Fibroblast of lung (primary cell): ENCODE measurements around the gene ADAMTS17. TPM values are rescaled to one million over a fixed set of nuclear protein-coding genes. Genes with fewer than 3 reads are reported as not detected.

ENCODE experiments used
- DNase-seq, 2 donors: peaks; one replicate each; pipeline versions ENCODE4 v3.0.0 to v3.0.0-alpha.2; 2010; ENCODE audit warnings: low read depth in 2 of 2
- H2AFZ ChIP-seq: 2 replicates; pipeline ENCODE4 v1.5.1; 2012; ENCODE audit warnings: low read length, control low read depth, inconsistent platforms
- H3K27ac ChIP-seq: 2 replicates; pipeline ENCODE4 v1.5.1; 2011; ENCODE audit warnings: low read length, control low read depth; ENCODE audit not compliant: insufficient read depth
- H3K27me3 ChIP-seq: 2 replicates; pipeline ENCODE4 v1.5.1; 2011; ENCODE audit warnings: mild to moderate bottlenecking, low read length; ENCODE audit not compliant: control insufficient read depth, insufficient read depth
- H3K36me3 ChIP-seq: 2 replicates; pipeline ENCODE4 v1.5.1; 2011; ENCODE audit warnings: low read length; ENCODE audit not compliant: control insufficient read depth, insufficient read depth
- H3K4me1 ChIP-seq: 2 replicates; pipeline ENCODE4 v1.5.1; 2011; ENCODE audit warnings: low read length; ENCODE audit not compliant: control insufficient read depth, insufficient read depth; ENCODE audit errors: extremely low read depth
- H3K4me2 ChIP-seq: 2 replicates; pipeline ENCODE4 v1.5.1; 2011; ENCODE audit warnings: low read length, control low read depth; ENCODE audit not compliant: insufficient read depth; ENCODE audit errors: extremely low read depth
- H3K4me3 ChIP-seq, 4 experiments: fragments of 200-600 bp in 1 of 4; sonication (generic) in 1 of 4; replicated peaks in 1 of 4; 2 replicates each; pipeline ENCODE4 v1.5.1; 2011 to 2016; ENCODE audit warnings: low read length in 4 of 4, low read depth in 3 of 4, mild to moderate bottlenecking in 3 of 4, control low read depth in 2 of 4, inconsistent platforms in 1 of 4, mixed read lengths in 1 of 4; ENCODE audit not compliant: insufficient read depth in 1 of 4; ENCODE audit errors: control extremely low read depth in 1 of 4
- H3K79me2 ChIP-seq: 2 replicates; pipeline ENCODE4 v1.5.1; 2012; ENCODE audit warnings: mild to moderate bottlenecking, low read length, inconsistent platforms; ENCODE audit not compliant: control insufficient read depth, insufficient read depth
- H3K9ac ChIP-seq: 2 replicates; pipeline ENCODE4 v1.5.1; 2011; ENCODE audit warnings: mild to moderate bottlenecking, low read length, control low read depth; ENCODE audit not compliant: insufficient read depth
- H3K9me3 ChIP-seq: 2 replicates; pipeline ENCODE4 v1.5.1; 2012; ENCODE audit warnings: low read depth, low read length; ENCODE audit not compliant: control insufficient read depth, insufficient read depth
- H4K20me1 ChIP-seq: 2 replicates; pipeline ENCODE4 v1.5.1; 2011; ENCODE audit warnings: low read length; ENCODE audit not compliant: control insufficient read depth, insufficient read depth; ENCODE audit errors: extremely low read depth
- EZH2 ChIP-seq: IDR thresholded peaks from 2 replicates; pipeline ENCODE4 v1.5.1; 2012; ENCODE audit warnings: low read length, control low read depth, mild to moderate bottlenecking; ENCODE audit errors: missing control alignments
- polyA plus RNA-seq, 2 donors: library from polyadenylated mRNA; depleted of rRNA in 1 of 2; stranded (reverse) in 1 of 2; unstranded in 1 of 2; fragments of >200 nt; gene quantifications; 2 replicates each; pipeline ENCODE4 v1.2.1, GENCODE V29; 2011 to 2012; ENCODE audit warnings: missing spikeins in 1 of 2
- total RNA-seq: library from RNA; depleted of rRNA; stranded (reverse); fragments of >200 nt; gene quantifications from 2 replicates; pipeline ENCODE4 v1.2.1, GENCODE V29; 2014
- TF ChIP-seq, protein P1 (sequence below), 2 donors: IDR thresholded peaks in 1 of 2; conservative IDR thresholded peaks in 1 of 2; 1 replicate in 1 of 2; 2 replicates in 1 of 2; pipeline ENCODE4 v1.5.1; 2011 to 2012; ENCODE audit warnings: low read length in 2 of 2, control low read depth in 1 of 2, inconsistent platforms in 1 of 2, low read depth in 1 of 2, mild to moderate bottlenecking in 1 of 2

Gene ADAMTS17
- total and polyA plus RNA-seq, 2 donors (not counting 1 experiment from before 2014, with no cell fraction given): 0.09 to 0.17 TPM

DNA sequence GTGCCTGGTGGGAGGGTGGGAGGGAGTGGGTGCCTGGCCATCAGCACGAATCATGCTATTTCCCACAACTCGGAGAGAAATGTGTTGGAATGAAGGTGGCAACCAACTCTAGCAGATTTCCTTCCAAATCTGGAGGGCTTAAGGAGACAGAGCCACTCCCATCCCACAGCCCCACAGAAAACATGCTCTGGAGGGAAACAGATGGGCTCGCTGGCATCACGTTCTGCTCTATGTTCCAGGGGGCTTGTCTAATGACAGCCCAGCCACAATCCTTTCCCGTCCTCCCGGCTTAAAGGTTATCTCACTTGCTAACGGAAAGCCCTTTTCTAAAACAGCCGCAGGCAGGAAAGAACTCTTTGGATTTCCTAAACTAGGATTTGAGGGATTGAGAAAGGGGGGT lies 65.3 kb downstream of the ADAMTS17 start:
- DNase-seq: no peak
- no peak overlapping the region for H3K4me3 ChIP-seq
- no peaks in the 10 kb centered on the region for H3K36me3 ChIP-seq
- H3K4me1 ChIP-seq: no peaks in the 10 kb centered on the region
- H4K20me1 ChIP-seq: no peaks in the 10 kb centered on the region
- H3K4me2 ChIP-seq: no peak overlapping the region
- TF ChIP-seq, protein P1, sequence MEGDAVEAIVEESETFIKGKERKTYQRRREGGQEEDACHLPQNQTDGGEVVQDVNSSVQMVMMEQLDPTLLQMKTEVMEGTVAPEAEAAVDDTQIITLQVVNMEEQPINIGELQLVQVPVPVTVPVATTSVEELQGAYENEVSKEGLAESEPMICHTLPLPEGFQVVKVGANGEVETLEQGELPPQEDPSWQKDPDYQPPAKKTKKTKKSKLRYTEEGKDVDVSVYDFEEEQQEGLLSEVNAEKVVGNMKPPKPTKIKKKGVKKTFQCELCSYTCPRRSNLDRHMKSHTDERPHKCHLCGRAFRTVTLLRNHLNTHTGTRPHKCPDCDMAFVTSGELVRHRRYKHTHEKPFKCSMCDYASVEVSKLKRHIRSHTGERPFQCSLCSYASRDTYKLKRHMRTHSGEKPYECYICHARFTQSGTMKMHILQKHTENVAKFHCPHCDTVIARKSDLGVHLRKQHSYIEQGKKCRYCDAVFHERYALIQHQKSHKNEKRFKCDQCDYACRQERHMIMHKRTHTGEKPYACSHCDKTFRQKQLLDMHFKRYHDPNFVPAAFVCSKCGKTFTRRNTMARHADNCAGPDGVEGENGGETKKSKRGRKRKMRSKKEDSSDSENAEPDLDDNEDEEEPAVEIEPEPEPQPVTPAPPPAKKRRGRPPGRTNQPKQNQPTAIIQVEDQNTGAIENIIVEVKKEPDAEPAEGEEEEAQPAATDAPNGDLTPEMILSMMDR (conservative IDR thresholded peaks at IDR 0.05 in 1 of 2, IDR thresholded peaks at IDR 0.05 in 1 of 2; ENCODE audit: low read depth in 1 of 2, low read length in 2 of 2): no peak
- no peak for TF ChIP-seq EZH2
- H2AFZ ChIP-seq: no peak overlapping the region
- H3K27ac ChIP-seq: no peak overlapping the region
- H3K9ac ChIP-seq: no peak overlapping the region
- H3K27me3 ChIP-seq: no peaks in the 10 kb centered on the region
- no peaks in the 10 kb centered on the region for H3K79me2 ChIP-seq
- no peaks in the 10 kb centered on the region for H3K9me3 ChIP-seq

DNA sequence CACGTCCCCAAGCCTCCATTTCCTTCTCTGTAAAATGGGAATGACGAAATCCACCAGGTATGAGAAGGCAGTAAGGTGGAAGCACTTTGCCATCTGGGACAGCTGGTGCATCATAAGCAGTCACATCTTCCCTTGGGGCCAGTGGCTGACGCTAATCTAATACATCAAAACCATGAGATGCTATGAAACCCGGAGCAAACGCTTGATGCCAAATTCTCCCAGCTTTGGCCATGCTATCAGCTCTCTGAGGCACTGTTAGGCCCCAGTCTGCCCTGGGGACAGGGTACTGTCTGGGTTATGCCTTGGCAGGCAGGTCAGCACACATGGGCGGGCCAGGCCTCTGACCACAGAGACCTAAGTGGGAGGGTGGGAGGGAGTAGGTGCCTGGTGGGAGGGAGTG lies 66.1 kb downstream of the ADAMTS17 start:
- Histone ChIP-seq H3K4me2 (no peak overlapping the region), H3K27ac (no peak overlapping the region), H3K9me3 (no peaks in the 10 kb centered on the region), H2AFZ (no peak overlapping the region), H3K4me3 (no peak overlapping the region), H3K4me1 (no peaks in the 10 kb centered on the region), H4K20me1 (no peaks in the 10 kb centered on the region), H3K79me2 (no peaks in the 10 kb centered on the region), H3K9ac (no peak overlapping the region), H3K36me3 (no peaks in the 10 kb centered on the region), H3K27me3 (no peaks in the 10 kb centered on the region)
- TF ChIP-seq, protein P1 (conservative IDR thresholded peaks at IDR 0.05 in 1 of 2, IDR thresholded peaks at IDR 0.05 in 1 of 2; ENCODE audit: low read depth in 1 of 2, low read length in 2 of 2): no peak
- TF ChIP-seq EZH2: no peak
- no peak for DNase-seq

DNA sequence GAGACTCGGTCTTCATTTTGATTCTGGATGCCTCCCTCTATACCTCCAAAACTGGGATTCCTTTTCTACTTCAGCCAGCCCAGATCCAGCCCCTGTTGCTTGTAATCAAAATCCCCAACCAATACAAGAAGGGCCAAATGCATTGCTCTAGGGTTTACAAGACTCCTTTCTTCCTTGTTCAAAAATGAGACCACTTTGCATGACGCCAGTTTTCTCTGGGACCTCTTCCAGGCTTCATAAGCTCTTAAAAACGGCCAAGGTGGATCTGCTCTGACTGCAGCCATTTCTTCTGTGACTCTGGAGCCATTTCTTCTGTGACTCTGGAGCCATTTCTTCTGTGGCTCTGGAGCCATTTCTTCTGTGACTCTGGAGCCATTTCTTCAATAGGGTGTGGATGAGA lies 71.9 kb downstream of the ADAMTS17 start:
- no peaks in the 10 kb centered on the region for H3K36me3 ChIP-seq
- no peaks in the 10 kb centered on the region for H3K4me1 ChIP-seq
- no peak overlapping the region for H3K9ac ChIP-seq
- no peak overlapping the region for H3K4me3 ChIP-seq
- no peak overlapping the region for H3K4me2 ChIP-seq
- H2AFZ ChIP-seq: no peak overlapping the region
- H3K27me3 ChIP-seq: no peaks in the 10 kb centered on the region
- no peak for DNase-seq
- H3K27ac ChIP-seq: no peak overlapping the region
- no peaks in the 10 kb centered on the region for H3K9me3 ChIP-seq
- H4K20me1 ChIP-seq: no peaks in the 10 kb centered on the region
- no peaks in the 10 kb centered on the region for H3K79me2 ChIP-seq
- TF ChIP-seq, protein P1 (conservative IDR thresholded peaks at IDR 0.05 in 1 of 2, IDR thresholded peaks at IDR 0.05 in 1 of 2; ENCODE audit: low read depth in 1 of 2, low read length in 2 of 2): no peak
- no peak for TF ChIP-seq EZH2
